ENCODE data around the gene UPK3A.

DNA sequence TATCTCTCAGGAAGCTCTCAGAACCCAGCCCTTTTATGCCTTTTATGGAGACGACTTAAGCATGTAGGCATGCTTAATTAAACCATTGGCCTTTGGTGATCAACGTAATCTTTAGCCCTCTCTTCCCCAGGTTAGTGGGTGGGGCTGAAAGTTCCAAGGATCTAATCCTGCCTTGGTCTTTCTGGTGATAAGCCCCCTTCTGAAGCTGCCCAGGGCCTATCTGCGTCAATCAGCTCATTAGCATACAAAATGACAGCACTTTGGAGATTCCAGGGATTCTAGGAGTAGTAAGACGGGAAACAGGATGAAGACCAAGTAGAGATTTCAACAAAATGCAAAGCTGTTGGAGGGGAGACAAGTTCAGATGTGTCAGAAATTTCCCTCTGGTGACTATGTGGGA, 28.1 kb downstream of the UPK3A start:
- TF ChIP-seq, protein P1, sequence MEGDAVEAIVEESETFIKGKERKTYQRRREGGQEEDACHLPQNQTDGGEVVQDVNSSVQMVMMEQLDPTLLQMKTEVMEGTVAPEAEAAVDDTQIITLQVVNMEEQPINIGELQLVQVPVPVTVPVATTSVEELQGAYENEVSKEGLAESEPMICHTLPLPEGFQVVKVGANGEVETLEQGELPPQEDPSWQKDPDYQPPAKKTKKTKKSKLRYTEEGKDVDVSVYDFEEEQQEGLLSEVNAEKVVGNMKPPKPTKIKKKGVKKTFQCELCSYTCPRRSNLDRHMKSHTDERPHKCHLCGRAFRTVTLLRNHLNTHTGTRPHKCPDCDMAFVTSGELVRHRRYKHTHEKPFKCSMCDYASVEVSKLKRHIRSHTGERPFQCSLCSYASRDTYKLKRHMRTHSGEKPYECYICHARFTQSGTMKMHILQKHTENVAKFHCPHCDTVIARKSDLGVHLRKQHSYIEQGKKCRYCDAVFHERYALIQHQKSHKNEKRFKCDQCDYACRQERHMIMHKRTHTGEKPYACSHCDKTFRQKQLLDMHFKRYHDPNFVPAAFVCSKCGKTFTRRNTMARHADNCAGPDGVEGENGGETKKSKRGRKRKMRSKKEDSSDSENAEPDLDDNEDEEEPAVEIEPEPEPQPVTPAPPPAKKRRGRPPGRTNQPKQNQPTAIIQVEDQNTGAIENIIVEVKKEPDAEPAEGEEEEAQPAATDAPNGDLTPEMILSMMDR (IDR thresholded peaks at IDR 0.05): no peak
- TF ChIP-seq POLR2A (IDR thresholded peaks at IDR 0.05): no peak
